Fibroblast of mammary gland (primary cell): ENCODE measurements around the gene ARHGEF33.

Source experiments
- DNase-seq: peaks from one replicate; pipeline ENCODE4 v3.0.0-alpha.2; 2010; ENCODE audit warnings: low read depth
- H3K4me3 ChIP-seq: 2 replicates; pipeline ENCODE4 v1.5.1; 2011; ENCODE audit warnings: low read depth, mild to moderate bottlenecking, low read length, moderate library complexity; ENCODE audit not compliant: control insufficient read depth
- TF ChIP-seq, protein P1 (sequence below): conservative IDR thresholded peaks from 2 replicates; pipeline ENCODE4 v1.5.1; 2011; ENCODE audit warnings: low read depth, low read length, inconsistent platforms; ENCODE audit not compliant: control insufficient read depth, insufficient read depth

ARHGEF33 gene

DNA sequence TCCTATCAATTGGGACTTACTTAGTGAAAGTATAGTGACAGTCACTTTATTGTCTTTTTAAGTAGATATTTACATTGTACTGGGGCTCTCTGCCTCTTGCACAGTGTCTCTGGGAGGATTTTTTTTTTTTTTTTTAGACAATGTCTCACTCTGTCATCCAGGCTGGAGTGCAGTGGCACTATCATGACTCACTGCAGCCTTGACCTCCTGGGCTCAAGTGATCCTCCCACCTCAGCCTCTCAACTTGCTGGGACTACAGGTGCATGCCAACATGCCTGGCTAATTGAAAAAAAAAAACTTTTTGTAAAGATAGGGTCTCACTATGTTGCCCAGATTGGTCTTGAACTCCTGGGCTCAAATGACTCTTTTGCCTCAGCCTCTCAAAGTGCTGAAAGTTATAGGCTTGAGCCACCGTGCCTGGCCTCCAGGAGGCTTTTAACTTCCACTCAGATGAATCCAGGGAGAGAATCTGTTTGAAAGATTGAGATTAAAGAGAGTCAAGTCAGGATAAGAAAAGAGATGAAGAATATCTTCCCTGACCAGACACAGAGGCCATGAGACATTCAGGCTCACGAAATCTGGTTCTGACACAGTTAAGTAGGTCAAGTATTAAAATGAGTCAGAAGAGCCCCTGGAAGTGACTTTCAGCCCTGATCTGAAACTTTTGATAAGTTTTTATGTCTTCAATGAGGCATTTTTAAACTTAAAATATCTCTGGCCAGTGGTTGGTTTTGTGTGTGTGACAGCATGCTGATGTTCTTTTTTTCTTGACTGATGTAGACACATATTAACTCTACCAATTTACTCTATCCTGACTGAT is 18.3 kb downstream of the ARHGEF33 start:
- H3K4me3 ChIP-seq, result no peak overlapping the region
- TF ChIP-seq, protein P1, sequence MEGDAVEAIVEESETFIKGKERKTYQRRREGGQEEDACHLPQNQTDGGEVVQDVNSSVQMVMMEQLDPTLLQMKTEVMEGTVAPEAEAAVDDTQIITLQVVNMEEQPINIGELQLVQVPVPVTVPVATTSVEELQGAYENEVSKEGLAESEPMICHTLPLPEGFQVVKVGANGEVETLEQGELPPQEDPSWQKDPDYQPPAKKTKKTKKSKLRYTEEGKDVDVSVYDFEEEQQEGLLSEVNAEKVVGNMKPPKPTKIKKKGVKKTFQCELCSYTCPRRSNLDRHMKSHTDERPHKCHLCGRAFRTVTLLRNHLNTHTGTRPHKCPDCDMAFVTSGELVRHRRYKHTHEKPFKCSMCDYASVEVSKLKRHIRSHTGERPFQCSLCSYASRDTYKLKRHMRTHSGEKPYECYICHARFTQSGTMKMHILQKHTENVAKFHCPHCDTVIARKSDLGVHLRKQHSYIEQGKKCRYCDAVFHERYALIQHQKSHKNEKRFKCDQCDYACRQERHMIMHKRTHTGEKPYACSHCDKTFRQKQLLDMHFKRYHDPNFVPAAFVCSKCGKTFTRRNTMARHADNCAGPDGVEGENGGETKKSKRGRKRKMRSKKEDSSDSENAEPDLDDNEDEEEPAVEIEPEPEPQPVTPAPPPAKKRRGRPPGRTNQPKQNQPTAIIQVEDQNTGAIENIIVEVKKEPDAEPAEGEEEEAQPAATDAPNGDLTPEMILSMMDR, result no peak
- DNase-seq, result peak; percentile 11

DNA sequence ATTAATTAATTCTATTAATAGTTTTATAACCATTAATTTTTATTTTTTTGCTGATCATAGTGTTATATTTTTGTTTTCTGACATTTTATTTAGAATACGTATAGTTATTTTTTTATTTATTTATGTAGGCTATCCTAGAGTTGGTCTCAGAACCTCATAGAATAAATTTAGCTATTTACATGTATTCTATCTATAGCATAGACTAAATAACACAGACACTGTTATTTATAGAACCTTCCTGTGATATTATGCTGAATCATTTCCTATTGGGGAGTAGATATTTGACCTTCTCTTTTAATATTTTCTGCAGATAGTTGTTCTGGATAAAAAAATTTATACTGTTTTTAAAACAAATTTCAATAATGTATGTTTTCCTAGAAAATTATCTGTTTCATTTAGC is 20.2 kb downstream of the ARHGEF33 start:
- no peak overlapping the region for H3K4me3 ChIP-seq
- DNase-seq, result no peak
- TF ChIP-seq, protein P1, result no peak

DNA sequence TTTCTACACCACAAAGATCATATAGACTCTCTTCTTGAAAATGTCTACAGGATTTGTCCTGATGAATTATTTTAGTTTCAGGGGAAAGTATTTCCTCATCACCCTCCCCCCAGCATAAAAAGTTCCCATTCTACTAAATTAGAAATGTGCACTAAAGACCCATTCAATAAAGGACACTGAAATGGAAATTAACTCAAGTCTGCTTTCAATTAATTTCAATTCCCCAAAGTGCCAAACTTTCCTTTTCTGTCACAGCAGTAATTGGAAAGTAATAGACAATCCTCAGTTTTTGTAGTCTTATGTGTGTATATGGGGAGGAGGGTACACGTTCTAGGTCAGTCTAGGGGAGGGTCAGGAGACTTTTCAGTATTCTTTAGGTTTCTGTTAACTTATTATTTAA is 21.5 kb downstream of the ARHGEF33 start:
- no peak for DNase-seq
- TF ChIP-seq, protein P1, result no peak
- no peak overlapping the region for H3K4me3 ChIP-seq

DNA sequence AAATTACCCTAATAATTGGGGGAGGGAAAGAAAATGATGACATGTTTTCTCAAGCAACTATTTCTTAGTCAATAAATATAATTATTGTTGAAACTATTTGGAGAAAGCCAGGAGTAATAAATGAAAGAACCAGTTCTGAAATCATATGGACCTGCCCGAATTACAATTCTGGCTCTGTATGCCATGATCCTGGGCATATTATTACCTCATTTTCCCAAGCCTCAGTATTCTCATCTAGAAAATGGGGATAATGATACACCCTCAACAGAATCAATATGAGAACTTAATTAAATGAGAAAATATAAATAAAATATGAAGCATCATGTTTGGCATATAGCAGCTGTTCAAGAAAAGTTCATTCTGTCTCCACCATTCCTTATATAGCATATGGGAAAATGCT is 22.9 kb downstream of the ARHGEF33 start:
- TF ChIP-seq, protein P1, result no peak
- no peak overlapping the region for H3K4me3 ChIP-seq
- DNase-seq, result no peak

DNA sequence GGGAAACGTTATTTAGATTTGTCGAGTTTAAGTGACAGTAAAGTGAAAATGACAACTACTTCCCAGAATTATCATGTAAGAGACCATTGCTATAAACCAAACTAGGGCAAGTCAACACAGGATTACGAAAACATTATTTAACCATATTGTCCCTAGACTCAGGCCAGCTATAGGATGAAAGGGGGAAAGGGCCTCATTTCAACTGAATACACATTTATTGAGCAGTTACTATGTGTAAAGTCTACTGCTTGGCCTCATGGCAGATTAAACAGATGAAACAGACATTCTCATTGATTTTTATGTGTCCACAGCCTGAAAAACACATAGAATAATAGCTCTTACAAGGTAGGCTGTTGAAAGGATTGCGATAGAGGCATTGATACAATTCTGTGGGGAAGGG is 32.7 kb downstream of the ARHGEF33 start:
- H3K4me3 ChIP-seq, result no peak overlapping the region
- TF ChIP-seq, protein P1, result no peak
- no peak for DNase-seq

DNA sequence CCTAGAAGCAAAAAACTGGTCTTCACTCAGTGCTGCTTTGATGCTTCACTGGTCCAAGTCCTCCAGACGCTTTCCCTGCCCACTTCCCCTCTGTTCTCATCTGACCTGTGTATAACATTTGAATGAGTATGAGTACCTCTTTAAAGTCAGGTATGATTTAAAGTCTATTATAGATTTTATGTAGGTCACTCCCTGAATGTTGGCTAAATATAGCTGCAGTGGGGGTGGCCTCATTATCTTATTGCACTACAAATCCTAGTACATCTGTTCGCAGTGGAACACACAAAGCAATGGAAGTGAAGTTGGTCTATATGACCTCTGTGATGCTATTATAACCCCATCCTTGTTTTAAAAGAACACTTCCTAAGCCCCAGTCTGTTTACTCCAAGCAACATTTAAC is 33.2 kb downstream of the ARHGEF33 start:
- no peak overlapping the region for H3K4me3 ChIP-seq
- DNase-seq, result no peak
- TF ChIP-seq, protein P1, result no peak

DNA sequence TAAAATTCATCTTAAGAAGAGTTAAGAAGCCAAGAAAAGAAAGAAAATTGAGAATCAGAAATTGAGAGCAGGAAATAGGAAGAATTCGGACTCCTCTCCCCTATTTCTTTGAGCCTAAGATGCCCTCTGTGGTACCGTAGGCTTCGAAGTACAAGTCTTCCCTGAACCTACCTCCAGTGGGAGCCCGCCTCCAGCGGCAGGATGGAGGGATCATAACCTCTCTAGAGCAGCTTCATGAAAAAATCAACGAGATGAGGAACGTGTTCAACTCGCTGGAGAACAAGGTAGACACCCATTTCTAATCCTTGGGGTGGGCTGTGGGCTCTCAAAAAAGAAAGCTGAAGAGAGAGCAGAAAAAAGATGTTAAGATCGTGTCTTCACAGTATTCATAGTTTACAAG is 36.3 kb downstream of the ARHGEF33 start:
- TF ChIP-seq, protein P1, result no peak

More for the DNA sequence above, 36.3 kb downstream of the ARHGEF33 start:
- no peak for DNase-seq
- H3K4me3 ChIP-seq, result no peak overlapping the region
